Stimulated activated CD8-positive, alpha-beta memory T cell treated with anti-CD3 and anti-CD28 coated beads, Interleukin-2, amount 100 ng/mL, for 48 hours (primary cell): Measurements from ENCODE around the gene DNAH1.
"Not testable (repeated sequence)": the region's sequence is repeated elsewhere in the genome, so short reads cannot be mapped to it uniquely, and the experiment has no call there.

Source experiments
- DNase-seq, 2 donors: peaks; one replicate each; pipeline ENCODE4 v3.0.0-alpha.2; 2020; ENCODE audit warnings: low read depth in 2 of 2

Gene DNAH1

DNA sequence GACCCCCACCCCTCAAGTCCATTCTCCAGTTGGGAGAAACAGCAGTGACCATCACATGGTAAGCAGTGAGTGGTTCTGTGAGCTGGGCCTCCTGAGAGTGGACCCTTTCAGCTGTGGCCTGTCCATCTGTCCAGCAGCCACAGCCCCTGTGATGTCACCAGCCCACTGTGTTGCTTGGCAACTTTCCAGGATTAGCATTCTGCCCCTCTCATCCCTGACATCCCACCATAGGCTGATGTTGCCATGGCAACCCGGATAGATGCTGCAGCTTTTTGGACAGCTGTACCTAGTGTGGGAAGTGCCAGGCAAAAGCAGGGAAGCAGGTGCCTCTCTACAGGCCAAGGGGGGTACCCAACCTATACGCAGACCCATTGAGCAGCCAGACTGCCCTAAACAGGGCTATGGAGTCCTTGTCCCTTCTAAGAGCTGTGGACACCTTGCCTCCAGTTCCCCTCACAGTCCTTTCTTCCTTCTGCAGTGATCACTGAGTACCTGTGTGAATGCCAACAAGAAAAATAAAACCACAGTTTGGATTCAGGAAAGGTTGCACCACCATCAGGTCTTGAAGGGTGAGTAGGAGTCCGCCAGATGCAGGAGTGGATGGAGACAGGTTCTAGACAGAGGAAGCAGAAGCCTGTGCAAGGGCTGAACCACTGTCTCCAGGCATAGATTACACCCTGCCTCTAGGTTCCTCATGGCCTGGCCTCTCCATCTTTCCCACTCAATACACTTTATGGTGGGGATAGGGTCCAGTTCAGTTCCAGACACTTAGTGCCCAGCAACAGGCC lies at the start of gene DNAH1:
DNAH1 (plus strand) TSS at position 343 of the 788 bp plus-strand sequence. CDS start 6,124 bp downstream, outside the sequence.
- DNase-seq = no peak

DNA sequence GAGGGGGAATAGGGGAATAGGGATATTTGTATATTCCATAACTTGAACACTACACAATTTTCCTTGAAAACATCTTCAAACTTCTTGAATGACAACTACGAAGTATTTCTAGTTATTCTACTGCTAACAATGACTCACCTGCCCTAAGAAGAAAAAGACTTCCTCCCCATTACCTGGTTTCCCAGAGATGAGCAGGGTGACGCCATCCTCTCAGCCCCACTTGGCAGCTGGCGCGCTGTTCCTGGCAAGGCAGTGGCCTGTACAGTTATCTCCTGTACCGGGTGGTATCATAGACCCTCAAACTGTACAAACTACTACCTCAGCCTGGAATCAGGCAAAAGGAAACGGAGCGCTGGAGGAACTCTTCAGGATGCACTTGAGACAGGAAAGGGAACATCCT lies 48.1 kb upstream of the DNAH1 start:
- no peak for DNase-seq

DNA sequence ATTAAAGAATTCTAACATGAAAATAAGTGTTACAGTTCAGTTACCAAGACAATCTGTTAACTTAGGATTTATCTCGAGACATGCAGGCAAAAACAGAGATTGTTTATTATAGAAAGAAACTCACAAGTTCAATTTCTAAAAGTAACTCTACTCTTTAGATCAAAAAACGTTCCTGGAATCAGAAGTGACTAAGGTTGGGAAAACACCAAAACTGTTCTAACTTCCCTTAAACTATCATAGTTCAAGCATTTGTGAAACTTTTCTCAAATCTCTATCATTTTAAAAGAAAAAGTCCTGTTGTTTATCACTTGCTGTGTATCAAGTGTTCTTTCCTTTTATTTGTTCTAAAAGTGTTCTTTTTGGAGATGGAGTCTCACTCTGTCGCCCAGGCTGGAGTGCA lies 46.3 kb upstream of the DNAH1 start:
- no peak for DNase-seq

DNA sequence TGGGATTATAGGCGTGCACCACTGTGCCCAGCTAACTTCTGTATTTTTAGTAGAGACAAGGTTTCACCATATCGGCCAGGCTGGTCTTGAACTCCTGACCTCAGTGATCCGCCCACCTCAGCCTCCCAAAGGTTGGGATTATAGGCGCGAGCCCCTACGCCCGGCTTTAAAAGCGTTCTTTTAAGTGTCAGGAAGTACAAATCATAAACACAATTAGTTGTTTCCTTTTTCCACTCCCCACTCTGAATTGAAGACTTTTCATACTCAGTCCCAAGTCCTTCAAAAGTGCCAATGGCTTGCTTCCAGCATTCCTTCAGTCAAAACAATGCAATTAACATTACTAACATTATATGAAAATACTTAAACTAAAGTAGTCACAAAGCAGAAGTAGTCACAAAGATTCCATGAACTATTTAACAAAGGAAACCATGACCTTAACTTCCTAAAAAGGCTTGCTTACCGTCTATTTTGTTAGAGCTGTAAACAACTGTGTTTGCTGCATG lies 45.8 kb upstream of the DNAH1 start:
- no peak for DNase-seq

DNA sequence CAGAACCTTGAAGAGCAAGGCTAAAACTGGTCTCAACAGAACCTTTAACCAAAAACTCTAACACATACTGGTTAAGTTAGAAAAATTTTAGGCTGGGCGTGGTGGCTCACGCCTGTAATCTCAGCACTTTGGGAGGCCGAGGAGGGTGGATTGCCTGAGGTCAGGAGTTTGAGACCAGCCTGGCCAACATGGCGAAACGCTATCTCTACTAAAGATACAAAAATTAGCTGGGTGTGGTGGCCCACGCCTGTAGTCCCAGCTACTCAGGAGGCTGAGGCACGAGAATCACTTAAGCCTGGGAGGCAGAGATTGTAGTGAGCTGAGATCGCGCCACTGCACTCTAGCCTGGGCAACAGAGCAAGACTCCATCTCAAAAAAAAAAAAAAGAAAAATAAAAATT lies 43.9 kb upstream of the DNAH1 start:
- not testable (repeated sequence) for DNase-seq

DNA sequence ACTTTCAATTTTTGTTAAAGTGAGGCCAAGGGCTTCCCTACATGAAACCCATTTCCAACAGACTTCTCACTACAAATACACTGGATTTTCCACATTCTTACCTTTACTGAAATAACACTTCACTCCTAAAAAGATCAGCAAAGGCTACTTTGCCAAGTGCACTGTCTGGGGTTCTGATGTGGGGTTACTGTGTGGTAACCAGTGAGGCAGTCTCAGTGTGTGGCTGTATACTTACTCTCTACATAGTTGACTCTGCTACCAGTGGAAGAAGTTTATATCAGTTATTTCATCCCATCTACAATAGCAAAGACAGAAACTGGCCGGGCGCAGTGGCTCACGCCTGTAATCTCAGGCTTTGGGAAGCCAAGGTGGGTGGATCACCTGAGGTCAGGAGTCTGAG lies 43.3 kb upstream of the DNAH1 start:
- no peak for DNase-seq

DNA sequence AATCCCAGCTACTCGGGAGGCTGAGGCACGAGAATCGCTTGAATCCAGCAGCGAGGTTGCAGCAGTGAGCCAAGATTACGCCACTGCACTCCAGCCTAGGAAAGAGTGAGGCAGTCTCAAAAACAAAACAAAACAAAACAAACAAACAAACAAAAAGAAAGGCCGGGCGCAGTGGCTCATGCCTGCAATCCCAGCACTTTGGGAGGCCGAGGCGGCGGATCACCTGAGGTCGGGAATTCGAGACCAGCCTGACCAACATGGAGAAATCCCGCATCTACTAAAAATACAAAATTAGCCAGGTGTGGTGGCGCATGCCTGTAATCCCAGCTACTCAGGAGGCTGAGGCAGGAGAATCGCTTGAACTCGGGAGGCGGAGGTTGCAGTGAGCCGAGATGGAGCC lies 41.3 kb upstream of the DNAH1 start:
- not testable (repeated sequence) for DNase-seq

DNA sequence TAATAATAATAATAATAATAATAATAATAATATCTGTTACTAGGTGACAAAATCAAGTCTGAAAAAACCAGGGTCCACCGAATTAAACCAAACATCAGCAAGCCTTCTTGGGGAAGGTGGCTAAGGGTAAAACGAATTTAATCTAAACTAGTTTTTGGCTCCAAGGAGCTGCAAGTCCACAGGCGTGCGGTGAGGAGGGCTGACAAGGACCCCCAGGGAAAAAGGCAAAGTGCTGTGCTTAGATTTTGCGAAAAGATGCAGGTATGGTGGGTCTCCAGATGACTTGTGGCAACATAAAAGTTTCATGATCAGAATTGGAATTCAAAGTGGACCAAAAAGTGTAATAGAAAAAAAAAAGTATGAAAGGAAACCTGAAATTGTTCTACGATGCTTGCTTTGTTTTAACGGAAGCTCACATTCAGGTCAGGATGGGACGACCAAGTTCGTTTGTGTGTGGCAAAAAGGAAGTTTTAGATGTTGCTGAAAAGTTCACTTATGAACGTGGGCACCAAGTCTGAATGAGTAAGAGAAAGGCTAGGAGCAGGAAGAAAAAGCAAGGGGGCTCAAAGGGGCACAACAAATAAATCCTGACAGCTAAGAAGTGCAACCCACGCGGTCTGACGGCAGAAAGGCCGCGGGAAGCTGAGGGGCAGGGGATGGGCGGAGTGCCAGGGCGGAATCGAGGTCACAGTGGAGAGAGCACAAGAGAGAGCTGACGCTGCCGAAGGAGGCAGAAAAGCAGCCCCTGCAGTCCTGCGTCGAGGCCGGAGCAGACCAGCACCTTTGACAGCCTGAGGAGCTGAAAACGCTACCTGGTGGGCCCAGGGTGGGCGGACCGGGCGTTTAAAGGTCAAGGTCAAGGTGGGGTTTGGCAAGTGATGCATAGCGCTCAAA lies 38.8 kb upstream of the DNAH1 start:
- DNase-seq = peak; percentile 68 to 76

DNA sequence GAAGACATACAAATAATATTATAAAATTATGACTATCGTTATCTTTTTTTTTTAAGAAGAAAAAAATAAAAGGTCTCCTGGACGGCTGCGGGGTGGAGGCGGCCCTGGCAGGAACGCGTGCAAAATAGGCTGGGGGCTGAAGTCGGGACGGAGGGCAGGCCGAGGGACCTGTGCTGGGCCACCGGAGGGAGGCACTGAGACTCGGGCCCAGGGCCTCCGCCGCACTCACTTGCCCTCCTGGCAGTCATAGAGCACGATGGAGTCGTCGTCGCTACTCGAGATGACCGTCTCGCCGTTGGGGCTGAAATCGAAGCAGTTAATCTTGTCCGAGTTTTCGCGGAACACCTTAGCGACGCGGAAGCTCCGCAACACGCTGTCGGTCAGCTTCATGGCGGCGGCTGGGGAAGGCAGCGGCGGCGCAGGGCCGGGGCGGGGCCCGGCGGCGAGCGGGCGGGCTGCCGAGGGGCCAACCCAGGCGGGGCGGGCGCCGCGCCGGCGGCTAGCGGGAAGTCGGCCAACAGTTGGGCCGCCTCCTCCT lies 38.1 kb upstream of the DNAH1 start:
- DNase-seq = peak; percentile 45 to 57

DNA sequence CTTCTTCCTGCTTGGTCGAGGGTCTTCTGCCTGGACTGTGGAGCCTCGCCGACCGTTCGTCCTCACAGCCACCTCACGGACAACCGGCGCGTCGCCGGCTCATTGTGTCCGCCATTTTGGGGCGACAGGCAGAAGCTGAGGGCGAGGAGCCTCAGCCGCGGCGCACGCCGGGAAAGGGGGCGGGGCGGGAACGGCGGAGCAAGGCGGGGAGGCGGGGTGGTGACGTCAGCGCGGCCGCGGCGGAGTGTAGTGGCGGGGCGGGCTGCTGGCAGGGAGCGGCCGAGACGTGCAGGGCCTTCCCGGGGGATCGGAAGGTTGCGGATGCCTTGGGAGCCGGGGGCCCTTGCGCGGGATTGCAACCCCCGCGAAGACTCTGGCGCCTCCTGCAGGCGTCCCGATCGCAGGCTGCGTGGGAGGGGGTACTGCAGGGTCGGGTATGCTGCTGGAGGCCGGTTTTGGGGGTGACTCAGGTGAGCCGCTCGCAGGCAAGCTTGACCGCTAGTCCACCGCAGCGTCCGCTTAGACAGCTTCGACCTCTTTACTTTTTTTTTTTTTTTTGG lies 37.5 kb upstream of the DNAH1 start, which contains the start of gene WDR82:
WDR82 (minus strand) TSS at position 140 of the 560 bp plus-strand sequence. CDS start 288 bp downstream, outside the sequence.
- peak; percentile 97 to 99 for DNase-seq

DNA sequence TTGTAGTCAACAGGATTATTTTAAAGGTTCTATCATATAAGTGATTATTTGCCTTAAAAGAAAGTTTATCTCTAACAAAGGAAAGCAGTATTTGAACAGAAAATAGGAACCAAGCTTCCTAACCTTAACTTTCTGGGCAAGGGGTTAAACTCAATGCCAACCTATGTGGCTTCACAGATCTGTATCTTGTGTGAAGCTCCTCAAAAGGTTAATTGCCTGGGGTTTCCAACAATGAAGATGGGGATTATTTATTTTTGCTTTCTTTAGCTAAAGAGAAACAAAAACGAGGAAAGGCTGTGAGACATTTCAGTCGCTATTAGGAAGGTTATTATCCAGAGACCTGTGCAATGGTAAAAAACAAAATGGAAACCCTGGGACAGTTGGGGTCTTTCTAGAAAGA lies 36.5 kb upstream of the DNAH1 start:
- no peak for DNase-seq

DNA sequence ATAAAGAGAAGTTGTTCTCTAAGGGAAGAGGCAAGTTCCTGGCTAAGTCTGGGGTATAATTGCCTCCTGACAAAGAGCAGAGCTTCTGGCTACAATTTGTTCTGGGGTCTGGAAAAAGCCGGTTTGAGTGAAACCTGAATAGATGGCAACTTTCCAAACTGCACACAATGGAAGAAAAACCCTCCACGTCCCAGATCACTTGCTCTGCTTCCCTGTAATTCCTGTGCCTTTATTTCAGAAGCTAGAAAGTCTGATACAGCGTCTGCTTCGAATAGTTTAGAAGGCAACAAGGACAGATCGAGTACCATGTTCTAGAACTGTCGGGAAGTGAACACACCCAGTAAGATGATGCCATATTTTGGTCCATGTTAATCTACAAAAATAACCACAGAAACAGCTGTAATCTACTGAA lies 36.1 kb upstream of the DNAH1 start:
- DNase-seq = no peak

DNA sequence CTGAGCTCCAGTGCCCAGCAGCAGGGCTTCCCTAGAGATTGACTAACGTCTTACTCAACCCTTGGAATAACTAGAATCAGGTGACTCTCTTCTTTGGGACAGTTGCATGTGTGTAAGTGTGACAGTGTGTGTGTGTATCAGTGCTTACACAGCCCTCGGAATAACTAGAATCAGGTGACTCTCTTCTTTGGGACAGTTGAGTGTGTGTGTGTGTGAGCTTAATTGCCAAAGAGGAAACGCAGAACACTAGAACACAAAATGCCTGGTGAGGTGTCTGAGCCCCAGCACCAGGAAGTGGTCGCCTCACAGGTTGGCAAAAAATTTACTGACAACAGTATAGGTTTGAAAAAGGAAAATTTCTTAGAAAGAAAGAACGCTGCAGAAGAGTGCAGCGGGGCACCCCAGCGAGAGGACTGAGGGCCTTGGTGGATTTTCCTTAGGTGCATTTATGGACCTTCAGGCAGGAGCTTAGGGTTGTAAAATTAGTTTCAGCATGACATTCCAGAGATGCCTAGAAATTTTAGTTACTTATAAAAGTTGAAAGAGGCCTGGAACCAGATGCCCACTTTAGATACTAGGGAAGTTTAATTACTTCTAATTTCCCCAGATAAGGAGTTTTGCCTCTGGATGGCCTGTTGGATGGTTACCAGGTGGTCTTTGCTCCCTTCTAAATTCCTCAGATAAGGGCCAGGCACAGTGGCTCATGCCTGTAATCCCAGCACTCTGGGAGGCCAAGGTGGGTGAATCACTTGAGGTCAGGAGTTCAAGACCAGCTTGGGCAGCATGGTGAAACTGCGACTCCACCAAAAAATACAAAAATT lies 33.9 kb upstream of the DNAH1 start:
- DNase-seq = peak in 1 of 2 donors; percentile 9

DNA sequence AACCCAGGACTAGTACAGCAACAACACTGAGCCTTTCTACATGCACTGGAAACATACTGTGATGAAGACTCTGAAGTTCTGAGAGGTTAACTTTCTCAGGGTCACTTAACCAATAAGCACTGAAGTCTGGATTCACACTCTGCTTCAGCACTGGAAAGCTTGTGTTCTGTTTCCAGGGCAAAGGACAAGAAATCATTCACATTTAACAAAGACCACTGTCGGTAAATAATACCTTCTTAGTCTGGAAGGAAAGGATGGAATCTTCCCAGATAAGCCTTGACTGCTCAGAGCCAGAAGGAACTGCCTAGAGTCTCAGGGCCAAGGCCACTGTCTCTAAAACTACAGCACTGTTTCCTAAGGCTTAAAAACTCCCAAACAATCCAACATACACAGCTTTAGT lies 32.8 kb upstream of the DNAH1 start:
- DNase-seq = no peak

DNA sequence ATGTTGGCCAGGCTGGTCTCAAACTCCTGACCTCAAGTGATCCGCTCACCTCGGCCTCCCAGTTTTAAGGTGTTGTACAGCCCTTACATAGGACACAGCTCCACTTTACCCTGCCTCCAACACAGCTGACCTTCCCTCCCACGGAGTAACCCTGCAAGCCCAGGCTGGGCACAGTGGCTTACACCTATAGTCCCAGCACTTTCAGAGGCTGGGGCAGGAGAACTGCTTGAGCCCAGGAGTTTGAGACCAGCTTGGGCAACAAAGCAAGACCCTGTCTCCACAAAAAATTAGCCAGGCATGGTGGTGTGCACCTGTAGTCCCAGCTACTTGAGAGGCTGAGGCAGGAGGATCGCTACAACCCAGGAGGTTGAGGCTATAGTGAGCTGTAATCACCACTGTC lies 32.1 kb upstream of the DNAH1 start:
- not testable (repeated sequence) for DNase-seq

DNA sequence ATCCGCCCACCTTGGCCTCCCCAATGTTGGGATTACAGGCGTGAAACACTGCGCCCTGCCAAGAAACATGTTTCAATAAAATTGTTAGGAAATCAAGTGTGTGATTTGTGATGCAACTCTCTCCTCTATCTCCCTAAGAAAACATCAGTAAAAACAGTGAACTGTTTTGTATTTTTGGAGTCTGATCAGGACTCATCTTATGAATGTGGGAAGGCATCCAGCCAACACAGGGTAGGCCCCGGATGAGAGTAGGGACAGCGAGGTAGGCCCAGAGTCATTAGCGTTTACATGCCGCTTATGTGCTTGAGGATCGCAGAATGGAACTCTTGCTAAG lies 29.4 kb upstream of the DNAH1 start:
- DNase-seq = no peak

DNA sequence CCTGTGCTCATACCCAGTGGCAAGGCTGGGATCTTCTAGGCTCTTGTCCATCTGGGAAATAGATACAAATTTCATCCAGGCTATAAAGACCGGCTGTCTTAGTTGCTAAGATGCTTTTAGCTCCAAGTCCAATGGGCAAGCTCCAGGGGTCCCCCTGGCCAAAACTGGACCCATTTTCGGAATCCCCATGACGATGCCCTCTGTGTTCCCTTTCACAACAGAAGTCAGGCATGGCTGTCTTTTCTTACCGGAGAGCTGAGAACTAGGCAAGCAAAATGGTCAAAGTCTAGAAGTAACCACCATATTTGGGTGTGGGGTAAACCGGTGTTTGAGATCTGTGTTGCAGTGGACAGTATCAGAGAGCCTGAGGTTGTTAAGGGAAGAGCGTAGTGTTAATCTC lies 27.4 kb upstream of the DNAH1 start:
- no peak for DNase-seq

DNA sequence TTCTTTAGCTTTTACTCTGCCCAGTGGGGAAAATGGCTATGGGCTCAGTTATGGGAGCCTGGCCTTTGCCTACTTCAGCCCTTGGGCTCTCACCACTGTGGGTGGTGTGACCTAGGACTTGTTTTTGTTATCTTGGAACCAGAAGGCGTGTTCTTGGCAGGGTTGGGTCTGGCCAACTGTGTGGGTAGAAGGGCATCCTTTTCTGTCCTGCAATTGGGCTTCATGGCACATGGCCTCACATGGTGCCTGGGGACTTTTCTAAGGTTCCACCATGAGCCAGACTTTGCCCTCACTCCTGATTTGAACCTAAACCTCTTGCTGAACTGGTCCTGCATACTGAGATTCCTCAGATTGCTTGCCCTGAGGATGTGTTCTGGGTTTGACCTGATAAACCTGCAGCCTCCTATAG lies 26.8 kb upstream of the DNAH1 start:
- DNase-seq = no peak

DNA sequence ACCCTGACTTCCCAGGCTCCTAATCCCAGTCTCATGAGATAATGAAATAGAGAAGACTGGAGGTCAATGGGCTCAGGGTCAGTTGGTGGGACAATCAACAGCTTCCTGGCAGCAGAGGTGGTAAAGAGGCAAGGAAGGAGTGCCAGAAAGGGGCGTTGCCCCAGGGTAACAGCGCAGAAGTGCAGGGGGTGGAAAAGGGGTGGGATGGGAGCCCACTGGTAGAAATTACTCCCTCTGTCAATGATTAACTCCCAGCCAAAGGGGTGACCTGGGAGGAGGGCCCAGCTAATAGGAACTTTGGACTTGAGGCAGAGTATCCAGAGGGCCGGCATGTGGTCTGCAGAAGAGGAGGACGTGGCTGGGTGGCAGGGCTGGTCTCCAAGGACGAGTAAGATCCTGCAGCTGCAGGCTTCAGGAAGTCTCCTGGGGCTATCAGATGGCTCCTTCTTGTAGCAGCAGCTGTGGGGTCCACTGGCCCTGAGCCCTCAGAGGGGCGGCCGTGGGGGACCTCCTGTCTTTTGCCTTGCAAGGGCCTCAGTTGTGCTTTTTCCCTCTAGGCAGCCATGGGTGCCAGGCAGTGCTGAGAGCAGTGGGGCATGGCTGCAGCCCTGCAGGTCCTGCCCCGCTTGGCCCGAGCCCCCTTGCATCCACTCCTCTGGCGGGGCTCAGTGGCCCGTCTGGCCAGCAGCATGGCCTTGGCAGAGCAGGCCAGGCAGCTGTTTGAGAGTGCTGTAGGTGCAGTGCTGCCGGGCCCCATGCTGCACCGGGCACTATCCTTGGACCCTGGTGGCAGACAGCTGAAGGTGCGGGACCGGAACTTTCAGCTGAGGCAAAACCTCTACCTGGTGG lies 26.1 kb upstream of the DNAH1 start:
- no peak for DNase-seq
